Activated CD8-positive, alpha-beta memory T cell treated with anti-CD3 and anti-CD28 coated beads for 48 hours (primary cell): ENCODE data around the gene OTUD1.

Source experiments
- DNase-seq, 3 experiments: peaks; one replicate each; pipeline ENCODE4 v3.0.0-alpha.2; 2020; ENCODE audit warnings: low read depth in 2 of 3, low spot score in 2 of 3

The OTUD1 gene

GRCh38 chr10:23467012-23467411 lies 28.1 kb downstream of the OTUD1 start:
- no peak for DNase-seq

DNA sequence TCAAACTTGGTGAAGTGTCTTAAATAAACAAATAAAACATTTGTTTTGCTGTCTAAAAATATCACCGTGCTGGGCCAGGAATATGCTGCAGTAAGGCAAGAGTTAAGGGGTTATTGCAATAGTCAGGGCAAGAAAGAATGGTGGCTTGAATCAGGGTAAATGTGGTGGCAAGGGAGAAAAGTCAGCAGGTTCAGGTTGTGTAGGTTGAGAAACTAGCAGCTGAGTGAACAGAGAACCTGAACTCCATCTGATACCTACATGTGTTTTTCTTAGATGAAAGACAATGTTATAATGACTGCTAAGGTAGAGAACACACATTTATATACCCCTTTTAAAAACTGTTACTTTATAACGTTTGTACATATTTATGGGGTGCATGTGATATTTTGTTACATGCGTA lies 28.7 kb downstream of the OTUD1 start:
- DNase-seq: no peak

DNA sequence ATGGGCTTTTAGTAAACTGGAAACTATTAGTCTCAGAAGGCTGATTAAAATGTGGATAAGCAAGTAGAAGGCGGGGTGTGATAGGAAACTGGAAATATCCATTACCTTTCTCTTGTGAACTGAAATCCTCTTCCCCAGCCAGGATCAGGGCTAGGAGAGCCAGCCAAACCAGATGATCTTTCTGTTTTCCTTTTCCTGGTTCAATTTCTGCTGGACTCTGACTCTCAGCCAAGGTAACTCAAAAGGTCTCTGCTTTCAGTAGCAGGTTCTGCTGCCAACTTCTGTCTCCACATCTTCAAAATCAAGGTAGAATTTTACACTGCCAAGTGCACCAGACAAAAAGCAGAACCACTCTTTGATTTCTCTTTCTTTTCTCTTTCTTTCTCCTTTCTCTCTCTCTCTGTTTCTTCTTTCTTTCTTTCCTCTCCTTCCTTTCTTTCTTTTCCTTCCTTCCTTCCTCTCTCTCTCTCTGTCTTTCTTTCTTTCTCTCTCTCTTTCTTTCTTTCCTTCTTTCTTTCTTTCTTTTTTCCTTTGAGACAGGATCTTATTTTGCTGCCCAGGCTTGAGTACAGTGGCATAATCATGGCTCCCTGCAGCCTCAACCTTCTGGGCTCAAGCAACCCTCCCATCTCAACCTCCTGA lies 30.8 kb downstream of the OTUD1 start:
- DNase-seq: no peak

GRCh38 chr10:23472181-23472580 lies 33.3 kb downstream of the OTUD1 start:
- DNase-seq: no peak

DNA sequence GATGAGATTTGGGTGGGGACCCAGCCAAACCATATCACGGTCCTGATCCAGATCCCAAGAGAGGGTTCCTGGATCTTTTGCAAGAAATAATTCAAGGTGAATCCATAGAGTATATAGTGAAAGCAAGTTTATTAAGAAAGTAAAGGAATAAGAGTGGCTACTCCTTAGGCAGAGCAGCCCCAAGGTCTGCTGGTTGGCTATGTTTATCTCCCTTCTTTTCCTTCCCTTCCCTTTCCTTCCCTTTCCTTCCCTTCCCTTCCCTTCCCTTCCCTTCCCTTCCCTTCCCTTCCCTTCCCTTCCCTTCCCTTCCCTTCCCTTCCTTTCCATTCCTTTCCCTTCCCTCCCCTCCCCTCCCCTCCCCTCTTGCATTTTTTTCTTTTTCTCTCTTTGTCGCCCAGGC lies 35.2 kb downstream of the OTUD1 start:
- DNase-seq: no peak

DNA sequence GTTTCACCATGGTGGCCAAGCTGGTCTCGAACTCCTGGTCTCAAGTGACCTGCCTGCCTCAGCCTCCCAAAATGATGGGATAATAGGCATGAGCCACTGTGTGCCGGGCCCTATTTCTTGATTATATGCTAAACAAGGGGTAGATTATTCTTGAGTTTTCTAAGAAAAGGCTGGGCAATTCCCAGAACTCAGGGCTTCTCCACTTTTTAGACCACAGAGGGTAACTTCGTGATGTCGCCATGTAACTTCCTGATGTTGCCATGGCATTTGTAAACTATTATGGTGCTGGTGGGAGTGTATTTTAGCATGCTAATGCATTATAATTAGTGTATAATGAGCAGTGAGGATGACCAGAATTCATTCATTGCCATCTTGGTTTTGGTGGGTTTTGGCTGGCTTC lies 35.8 kb downstream of the OTUD1 start:
- no peak for DNase-seq

DNA sequence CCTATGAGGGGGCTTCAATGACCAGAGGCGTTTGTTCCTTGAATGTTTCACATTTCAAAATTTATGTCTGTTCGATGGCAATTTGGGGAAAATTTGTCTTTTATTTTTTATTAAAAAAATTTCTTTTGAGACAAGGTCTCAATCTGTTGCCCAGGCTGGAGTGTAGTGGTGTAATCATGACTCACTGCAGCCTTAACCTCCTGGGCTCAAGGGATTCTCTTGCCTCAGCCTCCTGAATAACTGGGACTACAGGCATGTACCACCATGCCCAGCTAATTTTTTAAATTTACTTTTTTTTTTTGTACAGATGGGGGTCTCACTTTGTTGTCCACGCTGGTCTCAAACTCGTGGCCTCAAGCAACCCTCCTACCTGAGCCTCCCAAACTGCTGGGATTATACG lies 39.7 kb downstream of the OTUD1 start:
- DNase-seq: no peak

- DNase-seq: no peak
Observed at GRCh38 chr10:23479798-23480473, 41.1 kb downstream of the OTUD1 start.

GRCh38 chr10:23481363-23481961 lies 42.6 kb downstream of the OTUD1 start:
- DNase-seq: no peak

GRCh38 chr10:23490115-23490514 lies 51.2 kb downstream of the OTUD1 start:
- no peak for DNase-seq
